ENCODE measurements around the gene MT1E. TPM values are rescaled to one million over a fixed set of nuclear protein-coding genes. Genes with fewer than 3 reads are reported as not detected.

Gene MT1E
- total RNA-seq, 1 experiment from 2014 or later: 25.9 TPM

GRCh38 chr16:56651586-56651985, 26.0 kb downstream of the MT1E start, which contains the start of gene MT1B:
MT1B (plus strand) TSS chr16:56651886; CDS start chr16:56651954, 68 bp downstream.
- Mint-ChIP-seq H3K4me3 (no peak within 1 kb of the TSS), H3K27ac (no peak within 1 kb of the TSS; a peak in 1 of 7 replicates), H3K4me1 (peaks cover 2 to 12% of the 10 kb centered on the region in 2 experiments; a peak in 2 of 4 replicates), H3K9me3 (no peaks in the 10 kb centered on the region), H3K27me3 (ENCODE audit: low read depth) (peaks cover 79% of the 10 kb centered on the region), H3K36me3 (ENCODE audit: insufficient read depth in 1 of 3, low read depth in 3 of 3) (no peaks in the 10 kb centered on the region)
- Histone ChIP-seq H3K79me1 (ENCODE audit: insufficient read depth, low read depth, low read length, poor library complexity, severe bottlenecking) (no peaks in the 10 kb centered on the region), H3K9ac (ENCODE audit: extremely low read depth, insufficient read length, low read length) (no peak within 1 kb of the TSS), H3K4me1 (ENCODE audit: insufficient read depth, low read length) (no peaks in the 10 kb centered on the region), H3K23me2 (ENCODE audit: insufficient read length, low read depth, low read length, poor library complexity, severe bottlenecking) (no peaks in the 10 kb centered on the region), H2BK15ac (ENCODE audit: low read depth, low read length) (no peak within 1 kb of the TSS), H2BK20ac (ENCODE audit: low read depth, low read length, poor library complexity, severe bottlenecking) (no peak within 1 kb of the TSS), H4K8ac (replicated peaks; ENCODE audit: insufficient read length, low read depth, low read length) (no peak within 1 kb of the TSS), H3K4me2 (ENCODE audit: insufficient read depth, insufficient read length, low read length) (no peak within 1 kb of the TSS), H3K27ac (ENCODE audit: insufficient read length, low read depth, low read length) (no peak within 1 kb of the TSS), H2AFZ (ENCODE audit: low read length) (no peak within 1 kb of the TSS), H3K9me3 (ENCODE audit: control insufficient read depth, low read depth, low read length) (no peaks in the 10 kb centered on the region), H2BK120ac (ENCODE audit: low read depth, low read length, poor library complexity, severe bottlenecking) (no peak within 1 kb of the TSS), H4K5ac (ENCODE audit: insufficient read length, low read depth, low read length) (no peak within 1 kb of the TSS), H2BK12ac (ENCODE audit: insufficient read length, low read depth, low read length) (no peak within 1 kb of the TSS), H3K79me2 (ENCODE audit: insufficient read depth, low read length) (no peaks in the 10 kb centered on the region), H3T11ph (ENCODE audit: low read length) (no peak within 1 kb of the TSS), H3K23ac (ENCODE audit: insufficient read length, low read depth, low read length) (no peak within 1 kb of the TSS), H3K56ac (ENCODE audit: insufficient read length, low read depth, low read length) (no peak within 1 kb of the TSS), H3K18ac (ENCODE audit: insufficient read length, low read depth, low read length) (no peak within 1 kb of the TSS), H3K14ac (ENCODE audit: insufficient read depth, low read length) (no peak within 1 kb of the TSS), H2BK5ac (ENCODE audit: insufficient read length, low read length) (no peak within 1 kb of the TSS), H3K4ac (ENCODE audit: low read depth, low read length) (no peak within 1 kb of the TSS), H2AK5ac (ENCODE audit: insufficient read length, low read length) (no peak within 1 kb of the TSS), H3K27me3 (ENCODE audit: insufficient read depth, low read length) (peaks cover 11% of the 10 kb centered on the region; the same call in 1 of the 2 replicates), H4K91ac (ENCODE audit: insufficient read length, low read depth, low read length) (no peak within 1 kb of the TSS), H4K20me1 (ENCODE audit: control insufficient read depth, insufficient read depth, insufficient read length) (no peaks in the 10 kb centered on the region)
- TF ChIP-seq CTCF (conservative IDR thresholded peaks at IDR 0.05): no peak
- no peak for DNase-seq
- no CpG with 5 or more reads among the region's 7 CpGs for WGBS (ENCODE audit: extremely low coverage, insufficient read length, low lambda C conversion rate)

Data from H9 (cell line).